PC-9 (cell line): ENCODE measurements around the gene TTLL5. TPM values are rescaled to one million over a fixed set of nuclear protein-coding genes. Genes with fewer than 3 reads are reported as not detected.

ENCODE experiments used
- BruUV-seq: library from RNA; stranded (reverse); fragments of 400-500 nt; replicated peaks from 2 replicates; lab custom pipeline; 2021; lab: Mats Ljungman, UMichigan
- CTCF ChIA-PET: fragments of 300-600 bp; sonication (Branson Sonifier 250); formaldehyde crosslinking; loops from one replicate; lab custom pipeline; 2022; ENCODE audit warnings: antibody characterized with exemption; lab: Charles Lee
- POLR2A ChIA-PET: fragments of 300-600 bp; sonication (Branson Sonifier 250); formaldehyde crosslinking; loops from one replicate; lab custom pipeline; 2022; ENCODE audit warnings: antibody characterized with exemption; ENCODE audit not compliant: unreplicated experiment; lab: Charles Lee
- DNase-seq, 2 experiments: peaks; one replicate each; pipeline versions ENCODE4 v3.0.0 to v3.0.0-alpha.2; 2015 to 2022; ENCODE audit warnings: mixed read lengths in 1 of 2
- H2AFZ ChIP-seq: fragments of 200-600 bp; sonication (generic); 2 replicates; pipeline ENCODE4 v1.8.1; 2017; ENCODE audit warnings: antibody characterized with exemption
- H3F3A ChIP-seq: fragments of 200-600 bp; sonication (generic); 2 replicates; pipeline ENCODE4 v1.8.1; 2017; ENCODE audit warnings: antibody characterized with exemption, mild to moderate bottlenecking, low read depth; ENCODE audit not compliant: insufficient read depth
- H3K27ac ChIP-seq: fragments of 200-600 bp; sonication (generic); 2 replicates; pipeline ENCODE4 v1.6.1; 2016; ENCODE audit warnings: mixed run types
- H3K27me3 ChIP-seq: fragments of 200-600 bp; sonication (generic); 2 replicates; pipeline ENCODE4 v1.6.1; 2016; ENCODE audit warnings: low read depth, mixed run types; ENCODE audit not compliant: insufficient read depth
- H3K36me3 ChIP-seq: fragments of 200-600 bp; sonication (generic); 2 replicates; pipeline ENCODE4 v1.6.1; 2016; ENCODE audit warnings: low read depth, mixed run types
- H3K4me1 ChIP-seq: fragments of 200-600 bp; sonication (generic); replicated peaks from 2 replicates; pipeline ENCODE4 v1.6.1; 2016; ENCODE audit warnings: mixed run types; ENCODE audit not compliant: insufficient read depth
- H3K4me2 ChIP-seq: fragments of 200-600 bp; sonication (generic); 2 replicates; pipeline ENCODE4 v1.6.1; 2017; ENCODE audit warnings: mixed run types
- H3K4me3 ChIP-seq: fragments of 200-600 bp; sonication (generic); 2 replicates; pipeline ENCODE4 v1.6.1; 2016; ENCODE audit warnings: mixed run types
- H3K79me2 ChIP-seq: fragments of 200-600 bp; sonication (generic); 2 replicates; pipeline ENCODE4 v1.6.1; 2017; ENCODE audit warnings: low read depth, mixed run types
- H3K9me2 ChIP-seq: fragments of 200-600 bp; sonication (generic); 2 replicates; pipeline ENCODE4 v1.8.1; 2017; ENCODE audit warnings: mild to moderate bottlenecking; ENCODE audit not compliant: insufficient read depth
- H3K9me3 ChIP-seq: fragments of 200-600 bp; sonication (generic); 2 replicates; pipeline ENCODE4 v1.8.1; 2016; ENCODE audit warnings: low read depth; ENCODE audit not compliant: insufficient read depth
- H4K20me1 ChIP-seq: fragments of 200-600 bp; sonication (generic); 2 replicates; pipeline ENCODE4 v1.8.1; 2017; ENCODE audit not compliant: insufficient read depth
- CTCF ChIP-seq: fragments of 200-600 bp; sonication (generic); conservative IDR thresholded peaks from 2 replicates; pipeline ENCODE4 v1.6.1; 2017; ENCODE audit warnings: mixed run types, antibody characterized with exemption, mild to moderate bottlenecking, moderate library complexity
- EZH2 ChIP-seq: fragments of 200-600 bp; sonication (generic); IDR thresholded peaks from 2 replicates; pipeline ENCODE4 v1.8.0; 2017; ENCODE audit warnings: antibody characterized with exemption, low read depth
- intact Hi-C: fragments of 100-400 bp; cut with micrococcal nuclease; formaldehyde crosslinking; loops from one replicate; pipeline ENCODE4 v1.10.0; 2022; ENCODE audit not compliant: unreplicated experiment
- total RNA-seq: library from RNA; stranded (reverse); gene quantifications from 2 replicates; pipeline ENCODE4 v1.2.3, GENCODE V29; 2021

The TTLL5 gene
- total RNA-seq, 1 experiment from 2014 or later = 75.3 TPM

- BruUV-seq = no TSS peak
- no peaks in the 10 kb centered on the region for H4K20me1 ChIP-seq
- no peak overlapping the region for H3K4me2 ChIP-seq
- DNase-seq = no peak
- ChIA-PET CTCF (no interaction called here), POLR2A (no interaction called here)
- no peaks in the 10 kb centered on the region for H3K27me3 ChIP-seq
- H2AFZ ChIP-seq = no peak overlapping the region
- H3K9me3 ChIP-seq = no peaks in the 10 kb centered on the region
- H3K4me3 ChIP-seq = no peak overlapping the region
- H3K4me1 ChIP-seq = no peaks in the 10 kb centered on the region
- intact Hi-C loops = no loop called here
- peaks cover 16% of the 10 kb centered on the region for H3K36me3 ChIP-seq
- TF ChIP-seq EZH2 = no peak
- H3K27ac ChIP-seq = no peak overlapping the region
- 0 out of 2 replicates have a peak, but pooled peaks cover 5% of the 10 kb centered on the region for H3F3A ChIP-seq
- no peaks in the 10 kb centered on the region for H3K79me2 ChIP-seq
- no peaks in the 10 kb centered on the region for H3K9me2 ChIP-seq
Observed at GRCh38 chr14:75781096-75781495, 120.0 kb downstream of the TTLL5 start.

GRCh38 chr14:75783184-75783583 lies 122.1 kb downstream of the TTLL5 start:
- POLR2A ChIA-PET = no interaction called here
- BruUV-seq = no TSS peak
- Histone ChIP-seq H3K36me3 (no peaks in the 10 kb centered on the region; the same call in 1 of the 2 replicates), H3F3A (0 out of 2 replicates have a peak, but pooled peaks cover 5% of the 10 kb centered on the region), H3K27me3 (no peaks in the 10 kb centered on the region), H3K27ac (no peak overlapping the region), H3K9me3 (0 out of 2 replicates have a peak, but pooled peaks cover under 1% of the 10 kb centered on the region), H2AFZ (no peak overlapping the region), H3K4me3 (no peak overlapping the region), H3K4me1 (no peaks in the 10 kb centered on the region), H4K20me1 (no peaks in the 10 kb centered on the region), H3K4me2 (no peak overlapping the region), H3K9me2 (no peaks in the 10 kb centered on the region), H3K79me2 (no peaks in the 10 kb centered on the region)
- TF ChIP-seq EZH2 = no peak
- no peak for TF ChIP-seq CTCF
- intact Hi-C loops = no loop called here
- CTCF ChIA-PET = interaction anchor here (0.6 kb wide), 1 partner anchor 783 kb away, joined by 6 read pairs; no protein-coding TSS in a partner anchor
- no peak for DNase-seq

GRCh38 chr14:75783602-75784313 lies 122.7 kb downstream of the TTLL5 start:
- TF ChIP-seq EZH2 (no peak), CTCF (no peak)
- Histone ChIP-seq H4K20me1 (no peaks in the 10 kb centered on the region), H3K9me2 (no peaks in the 10 kb centered on the region), H3K27me3 (no peaks in the 10 kb centered on the region), H3K36me3 (peaks cover 5% of the 10 kb centered on the region; the same call in 1 of the 2 replicates), H3K79me2 (no peaks in the 10 kb centered on the region), H3K4me2 (no peak overlapping the region), H3K27ac (no peak overlapping the region), H3K4me1 (no peaks in the 10 kb centered on the region), H3K4me3 (no peak overlapping the region), H3K9me3 (peaks cover 6% of the 10 kb centered on the region; the same call in 1 of the 2 replicates), H3F3A (0 out of 2 replicates have a peak, but pooled peaks cover 5% of the 10 kb centered on the region), H2AFZ (no peak overlapping the region)
- no peak for DNase-seq
- no TSS peak for BruUV-seq
- CTCF ChIA-PET = interaction anchor here (0.6 kb wide), 1 partner anchor 783 kb away, joined by 6 read pairs; no protein-coding TSS in a partner anchor
- POLR2A ChIA-PET = no interaction called here
- intact Hi-C loops = no loop called here
